ENCODE measurements around the gene LRIG2. TPM values are rescaled to one million over a fixed set of nuclear protein-coding genes. Genes with fewer than 3 reads are reported as not detected.

Gene LRIG2
- total RNA-seq, 1 experiment from 2014 or later = 22.5 TPM

GRCh38 chr1:113072757-113073478 lies at the start of gene LRIG2 (continued):
- TF ChIP-seq, protein P1, sequence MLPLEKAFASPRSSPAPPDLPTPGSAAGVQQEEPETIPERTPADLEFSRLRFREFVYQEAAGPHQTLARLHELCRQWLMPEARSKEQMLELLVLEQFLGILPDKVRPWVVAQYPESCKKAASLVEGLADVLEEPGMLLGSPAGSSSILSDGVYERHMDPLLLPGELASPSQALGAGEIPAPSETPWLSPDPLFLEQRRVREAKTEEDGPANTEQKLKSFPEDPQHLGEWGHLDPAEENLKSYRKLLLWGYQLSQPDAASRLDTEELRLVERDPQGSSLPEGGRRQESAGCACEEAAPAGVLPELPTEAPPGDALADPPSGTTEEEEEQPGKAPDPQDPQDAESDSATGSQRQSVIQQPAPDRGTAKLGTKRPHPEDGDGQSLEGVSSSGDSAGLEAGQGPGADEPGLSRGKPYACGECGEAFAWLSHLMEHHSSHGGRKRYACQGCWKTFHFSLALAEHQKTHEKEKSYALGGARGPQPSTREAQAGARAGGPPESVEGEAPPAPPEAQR (CRISPR knock-in tag; IDR thresholded peaks at IDR 0.05) = no peak
- TF ChIP-seq CREB1 (CRISPR knock-in tag; IDR thresholded peaks at IDR 0.05) (no peak), NFE2L1 (CRISPR knock-in tag; IDR thresholded peaks at IDR 0.05) (no peak), TEAD1 (CRISPR knock-in tag; IDR thresholded peaks at IDR 0.05) (no peak; the same call in 1 of the 2 replicates), ZNF219 (CRISPR knock-in tag; IDR thresholded peaks at IDR 0.05; ENCODE audit: borderline replicate concordance) (no peak), GRHL2 (CRISPR knock-in tag; IDR thresholded peaks at IDR 0.05; ENCODE audit: insufficient replicate concordance, severe bottlenecking) (no peak), GABPB1 (CRISPR knock-in tag; IDR thresholded peaks at IDR 0.05) (0 out of 2 replicates have a peak, but pooled peaks have one; percentile 39), FOXP4 (CRISPR knock-in tag; IDR thresholded peaks at IDR 0.05) (peak; percentile 42; the same call in 1 of the 2 replicates), MAX (CRISPR knock-in tag; IDR thresholded peaks at IDR 0.05) (peak; percentile 84), TEAD4 (CRISPR knock-in tag; IDR thresholded peaks at IDR 0.05) (no peak), NR3C1 (CRISPR knock-in tag; conservative IDR thresholded peaks at IDR 0.05; ENCODE audit: low read depth) (no peak), NR2C2 (CRISPR knock-in tag; IDR thresholded peaks at IDR 0.05) (no peak), ARID4B (CRISPR knock-in tag; IDR thresholded peaks at IDR 0.05; ENCODE audit: borderline replicate concordance) (no peak; the same call in 1 of the 2 replicates), ATF6 (CRISPR knock-in tag; IDR thresholded peaks at IDR 0.05) (no peak)
- TF ChIP-seq, protein P2, sequence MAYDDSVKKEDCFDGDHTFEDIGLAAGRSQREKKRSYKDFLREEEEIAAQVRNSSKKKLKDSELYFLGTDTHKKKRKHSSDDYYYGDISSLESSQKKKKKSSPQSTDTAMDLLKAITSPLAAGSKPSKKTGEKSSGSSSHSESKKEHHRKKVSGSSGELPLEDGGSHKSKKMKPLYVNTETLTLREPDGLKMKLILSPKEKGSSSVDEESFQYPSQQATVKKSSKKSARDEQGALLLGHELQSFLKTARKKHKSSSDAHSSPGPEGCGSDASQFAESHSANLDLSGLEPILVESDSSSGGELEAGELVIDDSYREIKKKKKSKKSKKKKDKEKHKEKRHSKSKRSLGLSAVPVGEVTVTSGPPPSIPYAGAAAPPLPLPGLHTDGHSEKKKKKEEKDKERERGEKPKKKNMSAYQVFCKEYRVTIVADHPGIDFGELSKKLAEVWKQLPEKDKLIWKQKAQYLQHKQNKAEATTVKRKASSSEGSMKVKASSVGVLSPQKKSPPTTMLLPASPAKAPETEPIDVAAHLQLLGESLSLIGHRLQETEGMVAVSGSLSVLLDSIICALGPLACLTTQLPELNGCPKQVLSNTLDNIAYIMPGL (CRISPR knock-in tag; IDR thresholded peaks at IDR 0.05) = peak; percentile 75; the same call in 1 of the 2 replicates
- TF ChIP-seq, protein P3, sequence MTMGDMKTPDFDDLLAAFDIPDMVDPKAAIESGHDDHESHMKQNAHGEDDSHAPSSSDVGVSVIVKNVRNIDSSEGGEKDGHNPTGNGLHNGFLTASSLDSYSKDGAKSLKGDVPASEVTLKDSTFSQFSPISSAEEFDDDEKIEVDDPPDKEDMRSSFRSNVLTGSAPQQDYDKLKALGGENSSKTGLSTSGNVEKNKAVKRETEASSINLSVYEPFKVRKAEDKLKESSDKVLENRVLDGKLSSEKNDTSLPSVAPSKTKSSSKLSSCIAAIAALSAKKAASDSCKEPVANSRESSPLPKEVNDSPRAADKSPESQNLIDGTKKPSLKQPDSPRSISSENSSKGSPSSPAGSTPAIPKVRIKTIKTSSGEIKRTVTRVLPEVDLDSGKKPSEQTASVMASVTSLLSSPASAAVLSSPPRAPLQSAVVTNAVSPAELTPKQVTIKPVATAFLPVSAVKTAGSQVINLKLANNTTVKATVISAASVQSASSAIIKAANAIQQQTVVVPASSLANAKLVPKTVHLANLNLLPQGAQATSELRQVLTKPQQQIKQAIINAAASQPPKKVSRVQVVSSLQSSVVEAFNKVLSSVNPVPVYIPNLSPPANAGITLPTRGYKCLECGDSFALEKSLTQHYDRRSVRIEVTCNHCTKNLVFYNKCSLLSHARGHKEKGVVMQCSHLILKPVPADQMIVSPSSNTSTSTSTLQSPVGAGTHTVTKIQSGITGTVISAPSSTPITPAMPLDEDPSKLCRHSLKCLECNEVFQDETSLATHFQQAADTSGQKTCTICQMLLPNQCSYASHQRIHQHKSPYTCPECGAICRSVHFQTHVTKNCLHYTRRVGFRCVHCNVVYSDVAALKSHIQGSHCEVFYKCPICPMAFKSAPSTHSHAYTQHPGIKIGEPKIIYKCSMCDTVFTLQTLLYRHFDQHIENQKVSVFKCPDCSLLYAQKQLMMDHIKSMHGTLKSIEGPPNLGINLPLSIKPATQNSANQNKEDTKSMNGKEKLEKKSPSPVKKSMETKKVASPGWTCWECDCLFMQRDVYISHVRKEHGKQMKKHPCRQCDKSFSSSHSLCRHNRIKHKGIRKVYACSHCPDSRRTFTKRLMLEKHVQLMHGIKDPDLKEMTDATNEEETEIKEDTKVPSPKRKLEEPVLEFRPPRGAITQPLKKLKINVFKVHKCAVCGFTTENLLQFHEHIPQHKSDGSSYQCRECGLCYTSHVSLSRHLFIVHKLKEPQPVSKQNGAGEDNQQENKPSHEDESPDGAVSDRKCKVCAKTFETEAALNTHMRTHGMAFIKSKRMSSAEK (CRISPR knock-in tag; IDR thresholded peaks at IDR 0.05; ENCODE audit: borderline replicate concordance) = no peak
- TF ChIP-seq, protein P4, sequence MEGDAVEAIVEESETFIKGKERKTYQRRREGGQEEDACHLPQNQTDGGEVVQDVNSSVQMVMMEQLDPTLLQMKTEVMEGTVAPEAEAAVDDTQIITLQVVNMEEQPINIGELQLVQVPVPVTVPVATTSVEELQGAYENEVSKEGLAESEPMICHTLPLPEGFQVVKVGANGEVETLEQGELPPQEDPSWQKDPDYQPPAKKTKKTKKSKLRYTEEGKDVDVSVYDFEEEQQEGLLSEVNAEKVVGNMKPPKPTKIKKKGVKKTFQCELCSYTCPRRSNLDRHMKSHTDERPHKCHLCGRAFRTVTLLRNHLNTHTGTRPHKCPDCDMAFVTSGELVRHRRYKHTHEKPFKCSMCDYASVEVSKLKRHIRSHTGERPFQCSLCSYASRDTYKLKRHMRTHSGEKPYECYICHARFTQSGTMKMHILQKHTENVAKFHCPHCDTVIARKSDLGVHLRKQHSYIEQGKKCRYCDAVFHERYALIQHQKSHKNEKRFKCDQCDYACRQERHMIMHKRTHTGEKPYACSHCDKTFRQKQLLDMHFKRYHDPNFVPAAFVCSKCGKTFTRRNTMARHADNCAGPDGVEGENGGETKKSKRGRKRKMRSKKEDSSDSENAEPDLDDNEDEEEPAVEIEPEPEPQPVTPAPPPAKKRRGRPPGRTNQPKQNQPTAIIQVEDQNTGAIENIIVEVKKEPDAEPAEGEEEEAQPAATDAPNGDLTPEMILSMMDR (IDR thresholded peaks at IDR 0.05) = peak; percentile 75
- TF ChIP-seq, protein P5, sequence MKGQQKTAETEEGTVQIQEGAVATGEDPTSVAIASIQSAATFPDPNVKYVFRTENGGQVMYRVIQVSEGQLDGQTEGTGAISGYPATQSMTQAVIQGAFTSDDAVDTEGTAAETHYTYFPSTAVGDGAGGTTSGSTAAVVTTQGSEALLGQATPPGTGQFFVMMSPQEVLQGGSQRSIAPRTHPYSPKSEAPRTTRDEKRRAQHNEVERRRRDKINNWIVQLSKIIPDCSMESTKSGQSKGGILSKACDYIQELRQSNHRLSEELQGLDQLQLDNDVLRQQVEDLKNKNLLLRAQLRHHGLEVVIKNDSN (CRISPR knock-in tag; IDR thresholded peaks at IDR 0.05) = peak; percentile 63; the same call in 1 of the 2 replicates

Measured in WTC11 (cell line).